IPS-20b (cell line): ENCODE data around the gene PFKFB2.

Experiments used
- H3K27ac ChIP-seq: one replicate; pipeline ENCODE4 v1.5.1; 2013; ENCODE audit warnings: low read length
- H3K27me3 ChIP-seq: 2 replicates; pipeline ENCODE4 v1.6.1; 2013; ENCODE audit warnings: mild to moderate bottlenecking, low read length, inconsistent platforms; ENCODE audit not compliant: insufficient read depth
- H3K36me3 ChIP-seq: 2 replicates; pipeline ENCODE4 v1.6.1; 2013; ENCODE audit warnings: low read depth, mild to moderate bottlenecking, inconsistent platforms, low read length, moderate library complexity; ENCODE audit not compliant: insufficient read depth
- H3K4me1 ChIP-seq: 2 replicates; pipeline ENCODE4 v1.6.1; 2013; ENCODE audit warnings: mild to moderate bottlenecking, control low read depth, inconsistent platforms, low read length, moderate library complexity; ENCODE audit not compliant: insufficient read depth
- H3K4me3 ChIP-seq: 2 replicates; pipeline ENCODE4 v1.5.1; 2013; ENCODE audit warnings: mild to moderate bottlenecking, low read length, inconsistent platforms
- H3K9ac ChIP-seq: 2 replicates; pipeline ENCODE4 v1.6.1; 2013; ENCODE audit warnings: low read depth, mild to moderate bottlenecking, inconsistent platforms, low read length, moderate library complexity
- H3K9me3 ChIP-seq: 2 replicates; pipeline ENCODE4 v1.6.1; 2013; ENCODE audit warnings: mild to moderate bottlenecking, low read depth, low read length, inconsistent platforms; ENCODE audit not compliant: insufficient read depth

The PFKFB2 gene

GRCh38 chr1:207024202-207025145 lies 28.6 kb upstream of the PFKFB2 start:
- H3K9me3 ChIP-seq: no peaks in the 10 kb centered on the region
- H3K36me3 ChIP-seq: no peaks in the 10 kb centered on the region
- H3K4me3 ChIP-seq: no peak overlapping the region
- no peak overlapping the region for H3K9ac ChIP-seq
- H3K4me1 ChIP-seq: peaks cover 9% of the 10 kb centered on the region
- no peaks in the 10 kb centered on the region for H3K27me3 ChIP-seq
- H3K27ac ChIP-seq: no peak overlapping the region

- Histone ChIP-seq H3K9ac (no peak overlapping the region), H3K9me3 (no peaks in the 10 kb centered on the region), H3K4me1 (peaks cover 14% of the 10 kb centered on the region), H3K27me3 (no peaks in the 10 kb centered on the region), H3K4me3 (peak overlapping the region; percentile 8; the same call in 1 of the 2 replicates), H3K27ac (no peak overlapping the region), H3K36me3 (no peaks in the 10 kb centered on the region)
Observed at GRCh38 chr1:207025146-207025880, 27.8 kb upstream of the PFKFB2 start.

- Histone ChIP-seq H3K4me3 (no peak overlapping the region), H3K9ac (no peak overlapping the region), H3K27ac (no peak overlapping the region), H3K27me3 (no peaks in the 10 kb centered on the region), H3K4me1 (peaks cover 14% of the 10 kb centered on the region), H3K9me3 (no peaks in the 10 kb centered on the region), H3K36me3 (no peaks in the 10 kb centered on the region)
Observed at GRCh38 chr1:207026104-207026534, 27.0 kb upstream of the PFKFB2 start.

- H3K4me3 ChIP-seq: no peak overlapping the region
- no peaks in the 10 kb centered on the region for H3K27me3 ChIP-seq
- H3K4me1 ChIP-seq: peaks cover 20% of the 10 kb centered on the region
- no peak overlapping the region for H3K27ac ChIP-seq
- H3K9ac ChIP-seq: no peak overlapping the region
- no peaks in the 10 kb centered on the region for H3K36me3 ChIP-seq
- no peaks in the 10 kb centered on the region for H3K9me3 ChIP-seq
Observed at GRCh38 chr1:207027206-207027777, 25.8 kb upstream of the PFKFB2 start.

- Histone ChIP-seq H3K4me1 (peaks cover 22% of the 10 kb centered on the region), H3K36me3 (no peaks in the 10 kb centered on the region), H3K4me3 (no peak overlapping the region), H3K27ac (no peak overlapping the region), H3K9ac (no peak overlapping the region), H3K9me3 (no peaks in the 10 kb centered on the region), H3K27me3 (no peaks in the 10 kb centered on the region)
Observed at GRCh38 chr1:207027921-207028320, 25.2 kb upstream of the PFKFB2 start.

GRCh38 chr1:207028884-207029650 lies 24.0 kb upstream of the PFKFB2 start:
- H3K4me3 ChIP-seq: no peak overlapping the region
- no peaks in the 10 kb centered on the region for H3K27me3 ChIP-seq
- H3K4me1 ChIP-seq: peaks cover 28% of the 10 kb centered on the region
- no peak overlapping the region for H3K27ac ChIP-seq
- no peak overlapping the region for H3K9ac ChIP-seq
- H3K9me3 ChIP-seq: no peaks in the 10 kb centered on the region
- no peaks in the 10 kb centered on the region for H3K36me3 ChIP-seq

- Histone ChIP-seq H3K9ac (no peak overlapping the region), H3K27me3 (no peaks in the 10 kb centered on the region), H3K36me3 (no peaks in the 10 kb centered on the region), H3K4me3 (no peak overlapping the region), H3K4me1 (peaks cover 28% of the 10 kb centered on the region), H3K9me3 (no peaks in the 10 kb centered on the region), H3K27ac (no peak overlapping the region)
Observed at GRCh38 chr1:207029701-207030521, 23.2 kb upstream of the PFKFB2 start.

- H3K4me1 ChIP-seq: peaks cover 22% of the 10 kb centered on the region
- no peaks in the 10 kb centered on the region for H3K27me3 ChIP-seq
Observed at GRCh38 chr1:207030522-207031009, 22.5 kb upstream of the PFKFB2 start.

GRCh38 chr1:207031016-207031415 lies 22.1 kb upstream of the PFKFB2 start:
- Histone ChIP-seq H3K36me3 (no peaks in the 10 kb centered on the region), H3K27me3 (no peaks in the 10 kb centered on the region), H3K27ac (no peak overlapping the region), H3K4me3 (no peak overlapping the region), H3K9me3 (no peaks in the 10 kb centered on the region), H3K4me1 (peaks cover 18% of the 10 kb centered on the region; the same call in 1 of the 2 replicates), H3K9ac (no peak overlapping the region)

More at GRCh38 chr1:207030522-207031009, 22.5 kb upstream of the PFKFB2 start:
- H3K27ac ChIP-seq: no peak overlapping the region
- no peaks in the 10 kb centered on the region for H3K36me3 ChIP-seq
- H3K9me3 ChIP-seq: no peaks in the 10 kb centered on the region
- no peak overlapping the region for H3K4me3 ChIP-seq
- H3K9ac ChIP-seq: no peak overlapping the region

- H3K36me3 ChIP-seq: no peaks in the 10 kb centered on the region
- H3K27me3 ChIP-seq: no peaks in the 10 kb centered on the region
- H3K9ac ChIP-seq: peak overlapping the region; percentile 74; the same call in 1 of the 2 replicates
- peaks cover 18% of the 10 kb centered on the region; the same call in 1 of the 2 replicates for H3K4me1 ChIP-seq
- peak overlapping the region; percentile 35 for H3K27ac ChIP-seq
- peak overlapping the region; percentile 56; the same call in 1 of the 2 replicates for H3K4me3 ChIP-seq
- H3K9me3 ChIP-seq: no peaks in the 10 kb centered on the region
Observed at GRCh38 chr1:207031632-207032264, 21.3 kb upstream of the PFKFB2 start.
